ENCODE data around the gene ZFYVE1.
A peak's percentile ranks its signal among the peaks of the same experiment; 100 is the strongest.
"Not testable (repeated sequence)": the region's sequence is repeated elsewhere in the genome, so short reads cannot be mapped to it uniquely, and the experiment has no call there.

The ZFYVE1 gene

GRCh38 chr14:73026845-73027542, at the start of gene ZFYVE1:
ZFYVE1 (minus strand) TSS chr14:73027106; CDS start chr14:73024508, 2,598 bp downstream.
- DNase-seq: peak; percentile 96

- DNase-seq: no peak
Observed at GRCh38 chr14:73069585-73069984, 42.7 kb upstream of the ZFYVE1 start.

GRCh38 chr14:73058922-73059673, 32.2 kb upstream of the ZFYVE1 start:
- peak; percentile 8 for DNase-seq

GRCh38 chr14:73058224-73058921, 31.5 kb upstream of the ZFYVE1 start, which contains the start of gene RBM25:
RBM25 (plus strand) TSS chr14:73058534; CDS start chr14:73071642, 13,108 bp downstream.
- DNase-seq: peak; percentile 99

GRCh38 chr14:73057944-73058223, 31.0 kb upstream of the ZFYVE1 start:
- no peak for DNase-seq

GRCh38 chr14:73055251-73055650, 28.3 kb upstream of the ZFYVE1 start:
- no peak for DNase-seq

GRCh38 chr14:73049428-73049827, 22.5 kb upstream of the ZFYVE1 start:
- DNase-seq: no peak

GRCh38 chr14:73047808-73048207, 20.9 kb upstream of the ZFYVE1 start:
- DNase-seq: no peak

- not testable (repeated sequence) for DNase-seq
Observed at GRCh38 chr14:73036706-73037450, 10.0 kb upstream of the ZFYVE1 start.

- no peak for DNase-seq
Observed at GRCh38 chr14:73027984-73028383, 1.1 kb upstream of the ZFYVE1 start.

- DNase-seq: no peak
Observed at GRCh38 chr14:73027546-73027945, 640 bp upstream of the ZFYVE1 start.

GRCh38 chr14:73026243-73026844, 562 bp downstream of the ZFYVE1 start:
- DNase-seq: no peak

- DNase-seq: no peak
Observed at GRCh38 chr14:73025544-73025943, 1.4 kb downstream of the ZFYVE1 start.

- no peak for DNase-seq
Observed at GRCh38 chr14:73022051-73022450, 4.9 kb downstream of the ZFYVE1 start.

- DNase-seq: not testable (repeated sequence)
Observed at GRCh38 chr14:73016011-73016410, 10.9 kb downstream of the ZFYVE1 start.

GRCh38 chr14:73015552-73015951, 11.4 kb downstream of the ZFYVE1 start:
- DNase-seq: not testable (repeated sequence)

GRCh38 chr14:73014105-73014504, 12.8 kb downstream of the ZFYVE1 start:
- no peak for DNase-seq

- not testable (repeated sequence) for DNase-seq
Observed at GRCh38 chr14:73011189-73011588, 15.7 kb downstream of the ZFYVE1 start.

- no peak for DNase-seq
Observed at GRCh38 chr14:73008501-73008900, 18.4 kb downstream of the ZFYVE1 start.

- DNase-seq: no peak
Observed at GRCh38 chr14:73007835-73008234, 19.1 kb downstream of the ZFYVE1 start.

GRCh38 chr14:73004641-73005040, 22.3 kb downstream of the ZFYVE1 start:
- DNase-seq: not testable (repeated sequence)

GRCh38 chr14:73003681-73004080, 23.2 kb downstream of the ZFYVE1 start:
- no peak for DNase-seq

- DNase-seq: no peak
Observed at GRCh38 chr14:73000073-73000472, 26.8 kb downstream of the ZFYVE1 start.

Measured in NCI-H1092 (cell line).